GM19351 (cell line): ENCODE measurements around the gene NSUN4.
"Not testable (repeated sequence)": the region's sequence is repeated elsewhere in the genome, so short reads cannot be mapped to it uniquely, and the experiment has no call there.

Source experiments
- ATAC-seq: cut with Tn5 transposase; IDR thresholded peaks from one replicate; pipeline ENCODE4 v1.9.1; 2021; ENCODE audit warnings: mild to moderate bottlenecking, moderate library complexity; ENCODE audit not compliant: unreplicated experiment

The NSUN4 gene

DNA sequence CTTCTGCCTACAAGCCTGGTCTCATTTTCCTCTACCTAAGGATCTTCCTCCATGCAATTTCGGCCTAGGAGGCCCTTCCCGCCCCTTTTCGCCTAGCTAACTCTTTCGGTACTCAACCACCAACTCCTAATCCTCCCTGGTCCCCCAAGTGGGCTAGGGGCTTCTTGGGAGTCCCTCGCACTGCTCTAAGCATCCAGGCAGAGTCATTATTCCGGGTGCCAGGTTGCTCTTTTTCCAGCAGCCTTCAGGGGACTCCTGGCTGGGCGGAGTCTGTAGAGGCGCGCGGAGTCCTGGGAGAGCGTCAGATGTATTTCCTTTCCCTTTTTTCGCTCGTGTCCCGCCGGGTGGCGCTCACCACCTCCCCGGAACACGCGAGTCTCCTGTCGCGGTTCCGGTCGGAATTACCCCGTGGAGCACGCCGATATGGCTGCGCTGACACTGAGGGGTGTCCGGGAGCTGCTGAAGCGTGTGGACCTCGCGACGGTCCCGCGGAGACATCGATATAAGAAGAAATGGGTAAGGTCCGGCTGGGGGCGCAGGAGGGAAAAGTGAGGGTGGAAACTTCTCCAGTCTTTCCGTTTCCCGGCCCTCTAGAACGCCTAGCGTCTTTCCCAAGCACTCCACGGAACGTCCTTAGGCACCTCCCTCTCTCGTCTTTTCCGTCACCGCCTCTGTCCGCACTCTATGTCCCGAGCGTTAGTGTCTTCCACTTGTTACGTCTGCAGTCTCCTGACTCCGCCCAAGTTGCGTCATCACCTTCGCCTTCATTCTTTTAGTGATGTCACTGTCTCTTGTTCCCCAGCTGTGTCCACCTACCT lies at the start of gene NSUN4:
NSUN4 (plus strand) TSS at position 404 of the 818 bp plus-strand sequence; CDS start at position 424, 20 bp downstream.
- ATAC-seq: peak; percentile 79

DNA sequence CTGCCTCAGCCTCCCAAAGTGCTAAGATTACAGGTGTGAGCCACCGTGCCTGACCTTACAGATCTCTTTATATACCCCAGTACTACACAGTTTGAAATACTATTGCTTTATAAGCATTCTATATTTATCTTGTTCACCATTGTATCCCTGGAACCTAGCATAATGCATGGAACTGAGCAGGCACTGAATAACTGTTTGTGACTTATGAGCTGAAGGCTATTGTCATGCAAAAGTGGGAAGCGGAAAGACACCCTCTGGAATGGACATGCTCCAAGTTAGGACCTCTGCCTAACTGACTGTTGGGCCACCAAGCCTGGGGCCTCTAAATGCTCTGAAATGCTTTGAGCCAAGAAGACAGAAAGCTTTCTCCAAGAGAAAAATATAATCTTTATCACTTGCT lies 45.3 kb upstream of the NSUN4 start:
- ATAC-seq: no peak

DNA sequence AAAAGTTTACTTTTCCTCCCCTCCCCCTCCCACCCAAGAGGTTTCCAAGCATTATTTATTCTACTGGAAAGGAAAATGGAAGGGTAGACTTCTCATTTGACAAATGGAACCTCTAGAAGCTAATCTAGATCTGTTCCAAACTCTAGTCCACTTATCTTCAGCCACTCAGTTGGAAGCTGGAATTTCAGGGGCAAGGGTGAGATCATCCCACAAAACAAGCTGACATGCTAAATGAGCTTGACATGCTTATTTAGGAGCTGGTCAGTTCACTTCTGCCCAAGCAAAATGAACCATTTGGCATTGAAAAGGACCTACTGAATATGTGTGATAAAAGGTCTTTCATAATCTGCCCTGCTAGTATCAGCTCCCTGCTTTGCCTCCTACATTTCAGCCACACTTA lies 42.2 kb upstream of the NSUN4 start:
- ATAC-seq: no peak

DNA sequence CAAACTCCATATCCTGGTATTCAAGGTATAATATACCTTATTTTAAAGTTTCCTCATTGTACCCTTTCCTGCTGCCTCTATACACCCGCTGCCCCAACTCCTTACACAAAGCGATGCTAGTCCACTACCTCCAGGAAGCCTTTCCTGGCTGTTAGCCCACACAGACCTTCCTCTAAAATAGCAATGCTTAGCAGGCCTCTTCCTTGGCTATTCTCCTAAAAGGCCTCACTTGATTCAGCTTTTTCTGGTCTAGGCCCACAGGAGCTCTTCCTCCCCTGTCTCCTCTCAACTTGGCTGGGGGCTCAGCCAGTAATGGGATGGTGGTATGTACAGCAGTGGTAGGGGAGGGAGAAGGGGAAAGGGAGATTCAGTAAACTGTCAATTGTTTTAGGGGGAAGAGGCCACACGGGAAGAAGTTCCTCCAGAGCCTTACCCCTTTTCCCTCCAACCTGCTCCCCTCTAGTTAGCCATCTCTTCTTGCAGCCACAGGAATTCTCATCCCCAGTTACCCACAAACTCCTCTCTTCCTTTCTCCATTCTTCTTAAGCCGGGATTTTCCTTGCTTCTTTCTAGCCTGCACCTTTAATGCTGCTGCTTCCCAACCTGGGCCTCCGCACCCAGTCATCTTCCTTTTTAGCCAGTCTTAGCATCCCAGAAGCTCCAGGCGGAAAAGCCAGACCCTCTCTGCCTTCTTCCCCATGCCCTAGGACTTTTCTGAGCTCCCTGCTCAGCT lies 39.8 kb upstream of the NSUN4 start:
- no peak for ATAC-seq

DNA sequence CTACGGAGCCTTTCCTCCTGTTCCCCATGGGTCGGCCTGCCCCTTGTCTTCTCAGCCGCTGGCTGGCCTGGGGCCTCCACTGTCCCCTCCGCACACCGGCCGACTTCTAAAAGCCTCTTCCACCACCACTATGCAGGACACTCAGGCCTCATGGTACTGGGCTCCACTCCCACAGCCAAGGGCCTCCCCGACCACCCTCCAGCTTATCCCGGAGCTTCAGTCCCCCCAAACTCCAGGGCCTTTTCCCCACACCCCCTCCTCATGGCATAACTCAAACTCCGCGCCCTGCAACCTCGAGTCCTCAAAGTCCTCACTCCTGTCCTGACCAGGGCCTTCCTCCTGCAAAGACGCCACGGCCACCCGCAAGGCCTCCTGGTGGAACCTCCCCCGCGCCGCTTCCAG lies 39.2 kb upstream of the NSUN4 start:
- no peak for ATAC-seq

DNA sequence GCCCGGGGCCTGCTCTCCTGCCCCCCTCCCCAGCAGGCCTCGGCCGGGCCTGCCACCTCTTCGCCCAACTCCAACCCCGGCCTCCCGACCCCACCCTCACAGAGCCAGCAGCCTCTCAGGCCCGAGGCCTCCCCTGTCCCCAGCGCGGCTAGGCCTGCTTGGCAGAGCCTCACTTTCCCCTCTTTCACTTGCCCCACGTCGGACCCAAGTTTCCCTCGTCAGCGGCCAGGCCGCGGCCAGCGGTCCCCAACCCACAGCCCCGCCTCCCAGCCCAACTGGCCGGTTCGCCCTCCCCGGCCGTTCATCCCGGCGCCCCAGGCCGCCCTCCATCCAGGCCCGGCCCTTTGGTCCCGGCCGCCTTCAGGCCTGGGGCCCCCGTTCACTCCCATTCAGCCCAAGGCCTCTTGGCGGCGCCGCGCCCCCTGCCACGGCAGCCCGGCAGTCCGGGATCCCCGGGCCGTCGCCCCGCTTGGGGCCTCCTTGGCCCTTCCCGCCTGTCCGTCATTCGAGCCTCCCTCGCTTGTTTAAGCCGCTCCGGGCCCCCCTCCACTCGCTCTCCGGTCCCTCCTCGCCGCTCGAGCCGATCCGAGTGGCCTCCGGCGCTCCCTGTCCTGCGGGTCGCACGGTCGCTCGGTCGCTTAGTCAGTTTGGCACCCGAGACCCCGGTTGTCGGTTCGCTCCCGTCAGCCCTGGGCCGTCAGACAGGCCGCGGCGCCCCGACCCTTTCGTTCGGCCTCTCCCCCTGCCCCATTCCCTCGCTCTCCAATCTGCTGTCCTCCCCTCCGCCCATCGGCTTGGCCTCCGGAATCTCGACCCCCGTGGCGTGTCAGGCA lies 38.6 kb upstream of the NSUN4 start:
- peak; percentile 33 for ATAC-seq

DNA sequence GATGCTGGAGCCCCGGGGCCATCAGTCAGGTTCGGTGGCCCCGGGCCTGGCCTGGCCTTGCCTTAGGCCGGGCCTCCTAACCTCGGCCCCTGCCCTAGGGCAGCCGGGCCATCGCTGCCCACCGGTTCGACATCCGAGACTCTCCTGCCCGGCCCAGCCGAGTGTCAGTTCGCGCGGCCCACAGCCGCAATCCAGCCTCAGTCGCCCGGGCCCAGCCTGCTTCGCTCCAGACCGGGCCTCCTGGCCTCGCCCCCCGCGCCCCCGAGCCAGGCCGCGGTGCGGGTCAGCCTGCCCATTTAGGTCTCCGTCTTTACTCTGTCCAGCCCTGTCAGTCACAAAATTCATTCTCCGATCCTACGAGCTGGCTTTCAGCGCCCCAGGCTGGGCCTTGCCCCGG lies 38.0 kb upstream of the NSUN4 start:
- ATAC-seq: no peak

DNA sequence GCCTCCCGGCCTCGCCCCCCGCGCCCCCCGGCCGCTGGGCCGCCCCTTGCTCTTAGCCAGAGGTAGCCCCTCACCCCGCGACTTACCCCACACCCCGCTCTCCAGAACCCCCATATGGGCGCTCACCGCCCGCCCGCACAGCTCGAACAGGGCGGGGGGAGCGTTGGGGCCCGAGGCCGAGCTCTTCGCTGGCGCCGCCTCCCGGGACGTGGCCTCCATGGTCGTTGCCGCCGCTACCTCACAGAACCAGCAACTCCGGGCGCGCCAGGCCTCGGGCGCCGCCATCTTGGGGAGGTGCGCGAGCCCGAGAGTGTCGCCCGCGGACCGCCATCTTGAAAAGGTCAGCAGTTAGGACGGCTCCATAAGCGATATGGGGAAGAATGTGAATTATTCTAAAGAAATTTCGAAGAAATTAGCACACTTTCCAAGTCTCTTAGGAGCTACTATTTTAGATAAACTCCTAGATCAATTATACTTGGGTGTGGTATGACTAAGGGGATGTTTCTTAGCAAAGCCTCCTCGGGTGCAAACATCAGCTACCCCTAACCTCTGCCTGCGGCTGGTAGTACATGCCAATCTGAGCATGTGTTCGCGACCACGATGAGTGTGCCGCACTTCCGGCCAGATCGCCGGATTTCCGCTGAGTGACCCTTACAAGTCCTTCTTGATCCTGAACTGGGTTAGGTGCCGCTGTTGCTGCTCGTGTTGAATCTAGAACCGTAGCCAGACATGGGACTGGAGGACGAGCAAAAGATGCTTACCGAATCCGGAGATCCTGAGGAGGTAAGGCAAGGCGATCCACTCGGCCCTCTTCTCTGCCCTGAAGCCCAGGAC lies 37.4 kb upstream of the NSUN4 start, which contains the start of the genes LRRC41 and UQCRH:
LRRC41 (minus strand) TSS at position 579 of the 834 bp plus-strand sequence; CDS start at position 285, 294 bp downstream.
UQCRH (plus strand) TSS at position 661 of the 834 bp plus-strand sequence; CDS start at position 730, 69 bp downstream.
- peak; percentile 74 for ATAC-seq

DNA sequence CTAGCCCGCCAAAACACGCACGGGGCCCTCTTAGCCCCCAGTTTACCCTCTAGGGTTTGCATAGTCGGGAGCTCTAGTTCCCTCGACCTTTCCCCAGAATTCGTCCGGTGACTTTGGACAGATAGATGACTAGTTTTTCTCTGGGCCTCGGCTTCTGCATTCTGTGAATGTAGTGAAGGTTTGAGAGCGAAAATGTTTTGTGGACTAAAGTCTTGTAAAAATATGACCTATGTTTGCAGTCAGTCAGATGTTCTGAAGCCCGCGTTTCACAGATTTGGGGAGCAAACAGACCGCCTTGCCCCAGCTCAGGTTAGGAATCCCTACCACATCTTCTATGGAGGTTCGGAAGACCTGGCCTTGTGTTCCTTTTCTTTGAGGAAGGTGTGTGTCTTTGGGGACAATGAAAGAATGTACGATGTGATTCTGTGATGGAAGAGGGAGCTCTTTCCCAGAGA lies 36.7 kb upstream of the NSUN4 start:
- ATAC-seq: no peak

DNA sequence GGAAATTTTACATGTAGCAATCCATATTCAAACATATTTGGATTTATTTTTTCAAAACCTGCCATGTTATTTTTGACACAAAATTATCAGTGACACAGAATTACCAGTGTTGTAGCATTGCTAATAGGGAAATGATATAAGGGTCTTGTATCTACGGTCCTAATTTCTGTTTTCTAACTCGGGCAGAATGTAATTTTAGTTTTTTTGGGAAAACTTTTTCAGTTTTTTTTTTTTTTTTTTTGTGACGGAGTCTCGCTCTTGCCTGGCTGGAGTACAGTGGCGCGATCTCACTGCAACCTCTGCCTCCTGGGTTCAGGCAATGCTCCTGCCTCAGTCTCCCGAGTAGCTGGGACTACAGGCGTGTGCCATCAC lies 34.5 kb upstream of the NSUN4 start:
- no peak for ATAC-seq

DNA sequence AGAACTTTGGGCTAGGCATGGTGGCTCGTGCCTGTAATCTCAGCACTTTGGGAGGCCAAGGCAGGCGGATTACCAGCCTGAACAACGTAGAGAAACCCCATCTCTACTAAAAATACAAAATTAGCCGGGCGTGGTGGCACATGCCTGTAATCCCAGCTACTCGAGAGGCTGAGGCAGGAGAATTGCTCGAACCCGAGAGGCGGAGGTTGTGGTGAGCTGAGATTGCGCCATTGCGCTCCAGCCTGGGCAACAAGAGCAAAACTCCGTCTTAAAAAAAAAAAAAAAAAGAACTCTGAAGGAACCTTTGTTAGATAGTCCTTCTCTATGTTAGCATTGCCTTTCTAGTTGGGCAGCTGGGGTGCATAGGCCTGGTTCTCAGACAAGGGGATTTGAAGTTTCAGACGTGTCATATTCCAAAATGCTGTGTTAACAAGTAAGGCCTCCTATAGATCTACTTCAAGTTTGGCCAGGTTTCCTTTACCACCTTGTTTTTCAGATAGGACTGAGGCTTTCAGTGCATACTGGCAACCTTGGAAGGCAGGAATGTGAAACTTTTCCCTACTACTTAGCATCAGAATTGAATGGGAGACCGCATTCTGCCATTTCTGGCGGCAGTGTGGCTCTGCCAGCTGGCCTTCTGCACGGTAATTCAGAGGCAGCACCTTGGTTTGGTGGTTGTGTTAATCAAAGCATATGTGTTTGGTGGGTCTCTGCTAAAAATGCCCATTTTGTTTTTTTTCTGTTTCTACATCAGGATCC lies 31.0 kb upstream of the NSUN4 start:
- ATAC-seq: no peak

DNA sequence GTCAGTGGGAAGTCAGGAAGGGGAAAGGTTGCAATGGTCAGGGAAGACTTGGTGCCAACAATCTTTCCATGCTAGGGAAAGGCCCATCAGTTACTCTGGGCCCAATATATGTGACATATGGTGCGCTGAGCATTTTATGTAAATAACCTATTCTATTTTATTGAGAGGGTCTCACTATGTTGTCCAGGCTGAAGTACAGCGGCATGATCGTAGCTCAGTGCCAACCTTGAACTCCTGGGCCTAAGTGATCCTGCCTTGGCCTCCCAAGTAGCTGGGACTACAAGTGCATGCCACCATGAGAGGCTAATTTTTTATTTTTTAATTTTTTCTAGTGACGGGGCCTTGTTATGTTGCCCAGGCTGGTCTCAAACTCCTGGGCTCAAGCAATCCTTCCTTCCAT lies 30.3 kb upstream of the NSUN4 start:
- ATAC-seq: no peak

DNA sequence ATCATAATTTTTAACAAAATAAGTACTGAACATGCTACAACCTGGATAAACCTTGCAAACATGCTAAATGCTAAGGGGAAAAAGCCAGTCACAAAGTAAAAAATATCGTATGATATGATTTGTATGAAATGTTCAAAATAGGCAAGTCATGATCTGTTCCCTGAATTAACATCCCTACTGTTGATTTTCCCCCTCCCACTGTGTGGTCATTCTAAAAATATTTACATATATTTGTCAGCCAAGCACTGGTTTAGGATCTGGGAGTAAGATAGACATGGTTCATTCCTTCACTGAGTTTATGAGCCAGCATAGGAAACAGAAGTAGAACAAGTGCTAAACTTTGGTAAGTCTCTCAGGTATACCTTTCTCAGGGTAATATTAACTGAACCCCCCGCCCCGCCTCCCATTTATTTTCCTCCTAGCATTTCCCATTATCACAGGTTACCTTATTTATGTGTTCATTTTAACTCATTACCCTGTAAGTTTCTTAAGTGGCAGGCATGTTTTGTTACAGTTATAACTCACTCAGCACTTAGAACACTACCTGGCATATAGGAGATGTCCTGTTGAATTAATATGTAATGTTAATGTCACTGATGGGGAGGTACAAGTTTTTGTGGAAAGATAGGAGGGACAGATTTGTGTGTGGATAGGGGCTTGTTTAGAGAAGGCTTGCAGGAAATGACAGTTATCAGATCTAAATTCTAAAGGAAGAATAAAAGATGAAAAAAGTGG lies 24.8 kb upstream of the NSUN4 start:
- ATAC-seq: no peak

DNA sequence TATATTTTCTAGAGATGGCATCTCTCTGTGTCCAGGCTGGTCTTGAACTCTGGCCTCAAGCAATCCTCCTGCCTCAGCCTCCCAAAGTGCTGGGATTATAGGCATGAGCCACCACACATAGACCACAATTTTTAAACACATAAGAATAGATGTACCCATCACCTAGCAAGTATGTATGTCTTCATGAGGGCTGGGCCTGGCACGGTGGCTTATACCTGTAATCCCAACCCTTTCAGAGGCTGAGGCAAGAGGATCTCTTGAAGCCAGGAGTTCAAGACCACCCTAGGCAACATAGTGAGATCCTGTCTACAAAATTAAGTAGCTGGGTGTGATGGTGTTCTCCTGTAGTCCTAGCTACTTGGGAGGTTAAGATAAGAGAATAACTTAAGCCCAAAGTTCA lies 23.3 kb upstream of the NSUN4 start:
- no peak for ATAC-seq

DNA sequence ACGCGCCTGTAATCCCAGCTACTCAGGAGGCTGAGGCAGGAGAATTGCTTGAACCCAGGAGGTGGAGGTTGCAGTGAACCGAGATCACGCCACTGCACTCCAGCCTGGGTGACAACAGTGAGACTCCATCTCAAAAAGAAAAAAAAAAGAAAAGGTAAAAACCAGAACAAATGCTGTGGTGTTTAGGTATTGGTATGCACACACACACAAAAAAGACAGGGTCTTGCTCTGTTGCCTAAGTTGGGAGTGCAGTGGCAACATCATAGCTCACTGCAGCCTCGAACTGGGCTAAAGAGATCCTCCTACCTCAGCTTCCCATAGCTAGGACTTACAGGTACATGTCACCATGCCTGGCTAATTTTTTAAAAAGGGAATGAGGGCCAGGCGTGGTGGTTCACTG lies 21.3 kb upstream of the NSUN4 start:
- not testable (repeated sequence) for ATAC-seq

DNA sequence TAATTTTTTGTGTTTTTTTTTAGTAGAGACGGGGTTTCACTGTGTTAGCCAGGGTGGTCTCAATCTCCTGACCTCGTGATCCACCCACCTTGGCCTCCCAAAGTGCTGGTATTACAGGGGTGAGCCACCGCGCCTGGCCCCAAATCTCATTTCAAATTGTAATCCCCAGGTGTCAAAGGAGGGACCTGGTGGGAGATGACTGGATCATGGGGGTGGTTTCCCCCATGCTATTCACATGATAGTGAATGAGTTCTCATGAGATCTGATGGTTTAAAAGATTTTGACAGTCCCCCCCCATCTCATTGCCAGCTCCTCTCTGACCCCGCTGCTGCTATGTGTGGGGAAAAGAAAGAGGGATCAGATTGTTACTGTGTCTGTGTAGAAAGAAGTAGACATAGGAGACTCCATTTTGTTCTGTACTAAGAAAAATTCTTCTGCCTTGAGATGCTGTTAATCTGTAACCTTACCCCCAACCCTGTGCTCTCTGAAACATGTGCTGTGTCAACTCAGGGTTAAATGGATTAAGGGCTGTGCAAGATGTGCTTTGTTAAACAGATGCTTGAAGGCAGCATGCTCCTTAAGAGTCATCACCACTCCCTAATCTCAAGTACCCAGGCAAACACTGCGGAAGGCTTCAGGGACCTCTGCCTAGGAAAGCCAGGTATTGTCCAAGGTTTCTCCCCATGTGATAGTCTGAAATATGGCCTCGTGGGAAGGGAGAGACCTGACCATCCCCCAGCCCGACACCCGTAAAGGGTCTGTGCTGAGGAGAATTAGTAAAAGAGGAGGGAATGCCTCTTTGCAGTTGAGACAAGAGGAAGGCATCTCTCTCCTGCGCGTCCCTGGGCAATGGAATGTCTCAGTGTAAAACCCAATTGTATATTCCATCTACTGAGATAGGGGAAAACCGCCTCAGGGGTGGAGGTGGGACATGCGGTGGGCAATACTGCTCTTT lies 20.4 kb upstream of the NSUN4 start:
- not testable (repeated sequence) for ATAC-seq

DNA sequence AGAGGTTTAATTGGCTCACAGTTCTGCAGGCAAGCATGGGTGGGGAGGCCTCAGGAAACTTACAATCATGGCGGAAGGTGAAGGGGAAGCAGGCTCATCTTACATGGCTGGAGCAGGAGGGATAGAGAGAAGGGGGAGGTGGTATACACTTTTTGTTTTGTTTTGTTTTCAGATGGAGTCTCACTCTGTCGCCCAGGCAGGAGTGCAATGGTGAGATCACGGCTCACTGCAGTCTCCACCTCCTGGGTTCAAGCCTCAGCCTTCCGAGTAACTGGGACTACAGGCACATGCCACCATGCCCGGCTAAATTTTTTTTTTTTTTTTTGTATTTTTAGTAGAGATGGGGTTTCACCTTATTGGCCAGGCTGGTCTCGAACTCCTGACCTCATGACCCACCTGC lies 18.4 kb upstream of the NSUN4 start:
- ATAC-seq: not testable (repeated sequence)
